Tibial nerve (tissue), 4 donors: ENCODE data around the gene SLCO2A1. TPM values are rescaled to one million over a fixed set of nuclear protein-coding genes. Genes with fewer than 3 reads are reported as not detected.

Source experiments
- DNase-seq, 2 donors: peaks; one replicate each; pipeline ENCODE4 v3.0.0-alpha.2; 2019; ENCODE audit warnings: low spot score in 2 of 2
- H3K27ac ChIP-seq, 4 donors: fragments of 200-600 bp; sonication (generic) in 3 of 4; one replicate each; pipeline ENCODE4 v1.5.1; 2017 to 2019; ENCODE audit warnings: mild to moderate bottlenecking in 1 of 4
- H3K27me3 ChIP-seq, 2 donors: fragments of 200-600 bp; sonication (generic) in 1 of 2; one replicate each; pipeline versions ENCODE4 v1.5.1 to v1.6.0; 2017 to 2019
- H3K36me3 ChIP-seq, 3 donors: fragments of 200-600 bp; sonication (generic); one replicate each; pipeline ENCODE4 v1.5.1; 2018 to 2019
- H3K4me1 ChIP-seq, 4 donors: fragments of 200-600 bp; sonication (generic) in 3 of 4; one replicate each; pipeline ENCODE4 v1.5.1; 2017 to 2019
- H3K4me3 ChIP-seq, 4 donors: fragments of 200-600 bp; sonication (generic) in 3 of 4; one replicate each; pipeline ENCODE4 v1.5.1; 2017 to 2019; ENCODE audit warnings: mild to moderate bottlenecking in 1 of 4, moderate library complexity in 1 of 4
- H3K9me3 ChIP-seq, 4 donors: fragments of 200-600 bp; sonication (generic) in 3 of 4; one replicate each; pipeline ENCODE4 v1.5.1; 2017 to 2019
- CTCF ChIP-seq, 5 experiments: fragments of 200-600 bp in 3 of 5; fragments of 450-650 bp in 2 of 5; sonication (generic) in 3 of 5; IDR thresholded peaks; one replicate each; pipeline ENCODE4 v1.5.1; 2016 to 2019; ENCODE audit warnings: antibody characterized with exemption in 5 of 5, mild to moderate bottlenecking in 3 of 5, moderate library complexity in 2 of 5
- EP300 ChIP-seq, 2 donors: sonication (generic); formaldehyde crosslinking; IDR thresholded peaks; one replicate each; pipeline ENCODE4 v1.6.1; 2017; ENCODE audit warnings: antibody characterized with exemption in 2 of 2, mild to moderate bottlenecking in 1 of 2
- POLR2A ChIP-seq, 2 donors: fragments of 450-650 bp; IDR thresholded peaks; one replicate each; pipeline ENCODE4 v1.6.1; 2017; ENCODE audit warnings: antibody characterized with exemption in 2 of 2, mild to moderate bottlenecking in 2 of 2, moderate library complexity in 2 of 2
- whole genome bisulfite sequencing, 2 donors: methylation state at CpG; one replicate each; pipeline ENCODE4 v1.1.5; 2018; 5-methylcytosine and 5-hydroxymethylcytosine counted together
- total RNA-seq, 4 donors: library from RNA; depleted of rRNA; stranded (reverse); fragments of >200 nt; gene quantifications; one replicate each; pipeline ENCODE4 v1.1.0, GENCODE V29; 2016

SLCO2A1 gene
- total RNA-seq, 4 donors from 2014 or later: 8.8 to 22.9 (median 12.2) TPM

GRCh38 chr3:133895208-133896001, 134.3 kb downstream of the SLCO2A1 start, which contains the start of gene RAB6B:
RAB6B (minus strand) TSS chr3:133895882; CDS start chr3:133895466, 416 bp downstream.
- H3K27me3 ChIP-seq: peaks cover 0 to 8% of the 10 kb centered on the region in 2 donors
- no peak for TF ChIP-seq POLR2A (IDR thresholded peaks at IDR 0.05)
- TF ChIP-seq CTCF (IDR thresholded peaks at IDR 0.05): no peak
- no peak for TF ChIP-seq EP300 (IDR thresholded peaks at IDR 0.05)
- 1% methylated on average over 52 to 53 of the region's 80 CpGs for WGBS, 2 donors
- H3K36me3 ChIP-seq: no peaks in the 10 kb centered on the region
- DNase-seq: no peak
- no peaks in the 10 kb centered on the region for H3K9me3 ChIP-seq
- H3K27ac ChIP-seq: peak within 1 kb of the TSS in 1 of 4 donors; percentile 36
- H3K4me3 ChIP-seq: peak within 1 kb of the TSS; percentile 39 to 70 (median 46)
- peaks cover 0 to 22% (median 4%) of the 10 kb centered on the region in 4 donors for H3K4me1 ChIP-seq

GRCh38 chr3:133894353-133895207, 135.1 kb downstream of the SLCO2A1 start:
- TF ChIP-seq CTCF (IDR thresholded peaks at IDR 0.05) (no peak), POLR2A (IDR thresholded peaks at IDR 0.05) (no peak), EP300 (IDR thresholded peaks at IDR 0.05) (no peak)
- WGBS, 2 donors: 11 to 24% methylated on average over 16 to 32 of the region's 52 CpGs
- no peak for DNase-seq
- H3K4me1 ChIP-seq: peaks cover 0 to 22% (median 4%) of the 10 kb centered on the region in 4 donors
- peak overlapping the region; percentile 39 to 70 (median 46) for H3K4me3 ChIP-seq
- no peaks in the 10 kb centered on the region for H3K36me3 ChIP-seq
- H3K9me3 ChIP-seq: no peaks in the 10 kb centered on the region
- peaks cover 0 to 8% of the 10 kb centered on the region in 2 donors for H3K27me3 ChIP-seq
- no peak overlapping the region for H3K27ac ChIP-seq

- Histone ChIP-seq H3K9me3 (no peaks in the 10 kb centered on the region), H3K4me3 (no peak overlapping the region), H3K36me3 (no peaks in the 10 kb centered on the region), H3K27ac (no peak overlapping the region), H3K4me1 (peaks cover 0 to 22% (median 4%) of the 10 kb centered on the region in 4 donors), H3K27me3 (peaks cover 0 to 8% of the 10 kb centered on the region in 2 donors)
- TF ChIP-seq POLR2A (IDR thresholded peaks at IDR 0.05): no peak
- TF ChIP-seq CTCF (IDR thresholded peaks at IDR 0.05): no peak
- no peak for TF ChIP-seq EP300 (IDR thresholded peaks at IDR 0.05)
- 76 to 91% methylated on average over 6 of the region's 6 CpGs for WGBS, 2 donors
- no peak for DNase-seq
Measured at GRCh38 chr3:133893683-133894352, 135.9 kb downstream of the SLCO2A1 start.

GRCh38 chr3:133892541-133893231, 137.0 kb downstream of the SLCO2A1 start:
- Histone ChIP-seq H3K4me1 (peaks cover 0 to 22% (median 4%) of the 10 kb centered on the region in 4 donors), H3K9me3 (no peaks in the 10 kb centered on the region), H3K27ac (no peak overlapping the region), H3K36me3 (no peaks in the 10 kb centered on the region), H3K27me3 (peaks cover 0 to 8% of the 10 kb centered on the region in 2 donors), H3K4me3 (no peak overlapping the region)
- no peak for DNase-seq
- WGBS, 2 donors: 66 to 78% methylated on average over 6 of the region's 6 CpGs
- TF ChIP-seq EP300 (IDR thresholded peaks at IDR 0.05) (no peak), POLR2A (IDR thresholded peaks at IDR 0.05) (no peak), CTCF (IDR thresholded peaks at IDR 0.05) (no peak)
